Glomerular visceral epithelial cell (primary cell): ENCODE data around the gene TLE1.
A peak's percentile ranks its signal among the peaks of the same experiment; 100 is the strongest.

Experiments used
- DNase-seq: peaks from one replicate; pipeline ENCODE4 v3.0.0-alpha.2; 2016; ENCODE audit errors: extremely low spot score

Gene TLE1

GRCh38 chr9:81686614-81687520, 2.5 kb downstream of the TLE1 start:
- peak; percentile 87 for DNase-seq

- DNase-seq, result peak; percentile 33
Observed at GRCh38 chr9:81685763-81686613, 3.4 kb downstream of the TLE1 start.

GRCh38 chr9:81684635-81685034, 4.7 kb downstream of the TLE1 start:
- no peak for DNase-seq

- no peak for DNase-seq
Observed at GRCh38 chr9:81683704-81684103, 5.6 kb downstream of the TLE1 start.

GRCh38 chr9:81683238-81683637, 6.1 kb downstream of the TLE1 start:
- no peak for DNase-seq

- peak; percentile 31 for DNase-seq
Observed at GRCh38 chr9:81682797-81683196, 6.5 kb downstream of the TLE1 start.

GRCh38 chr9:81682177-81682576, 7.2 kb downstream of the TLE1 start:
- no peak for DNase-seq

- no peak for DNase-seq
Observed at GRCh38 chr9:81680506-81680905, 8.8 kb downstream of the TLE1 start.

GRCh38 chr9:81680006-81680405, 9.3 kb downstream of the TLE1 start:
- no peak for DNase-seq

GRCh38 chr9:81678088-81678487, 11.3 kb downstream of the TLE1 start:
- DNase-seq, result no peak

- DNase-seq, result no peak
Observed at GRCh38 chr9:81676395-81676794, 13.0 kb downstream of the TLE1 start.

- DNase-seq, result no peak
Observed at GRCh38 chr9:81673310-81673709, 16.0 kb downstream of the TLE1 start.

- DNase-seq, result no peak
Observed at GRCh38 chr9:81671880-81672280, 17.5 kb downstream of the TLE1 start.

GRCh38 chr9:81669866-81670265, 19.5 kb downstream of the TLE1 start:
- DNase-seq, result no peak

- DNase-seq, result no peak
Observed at GRCh38 chr9:81669041-81669651, 20.2 kb downstream of the TLE1 start.

- DNase-seq, result no peak
Observed at GRCh38 chr9:81666123-81666522, 23.2 kb downstream of the TLE1 start.

- no peak for DNase-seq
Observed at GRCh38 chr9:81665322-81665871, 23.9 kb downstream of the TLE1 start.

GRCh38 chr9:81664638-81665222, 24.6 kb downstream of the TLE1 start:
- no peak for DNase-seq

- DNase-seq, result no peak
Observed at GRCh38 chr9:81661339-81661738, 28.0 kb downstream of the TLE1 start.

- no peak for DNase-seq
Observed at GRCh38 chr9:81656871-81657337, 32.4 kb downstream of the TLE1 start.

GRCh38 chr9:81656004-81656403, 33.3 kb downstream of the TLE1 start:
- no peak for DNase-seq

GRCh38 chr9:81653240-81653639, 36.1 kb downstream of the TLE1 start:
- no peak for DNase-seq
